Neuronal stem cell (in vitro differentiated cells): Measurements from ENCODE around the gene DNHD1.

Experiments used
- DNase-seq: peaks from one replicate; pipeline ENCODE4 v3.0.0-alpha.2; 2013; ENCODE audit warnings: low spot score
- H2AFZ ChIP-seq: one replicate; pipeline ENCODE4 v1.6.1; 2013; ENCODE audit warnings: mild to moderate bottlenecking, low read length, inconsistent platforms
- H2AK5ac ChIP-seq: 2 replicates; pipeline ENCODE4 v1.6.1; 2013; ENCODE audit warnings: low read depth, mild to moderate bottlenecking, inconsistent platforms, low read length, moderate library complexity, mixed read lengths
- H2BK120ac ChIP-seq: 2 replicates; pipeline ENCODE4 v1.6.1; 2013; ENCODE audit warnings: low read depth, mild to moderate bottlenecking, inconsistent platforms, low read length, moderate library complexity, mixed read lengths
- H2BK12ac ChIP-seq: one replicate; pipeline ENCODE4 v1.6.1; 2013; ENCODE audit warnings: low read length, inconsistent platforms
- H2BK15ac ChIP-seq: 2 replicates; pipeline ENCODE4 v1.6.1; 2013; ENCODE audit warnings: mild to moderate bottlenecking, low read length, inconsistent platforms, mixed read lengths
- H2BK5ac ChIP-seq: one replicate; pipeline ENCODE4 v1.6.1; 2013; ENCODE audit warnings: inconsistent platforms, mild to moderate bottlenecking, low read length, moderate library complexity
- H3K14ac ChIP-seq: one replicate; pipeline ENCODE4 v1.6.1; 2013; ENCODE audit warnings: low read length, inconsistent platforms
- H3K18ac ChIP-seq: 2 replicates; pipeline ENCODE4 v1.6.1; 2013; ENCODE audit warnings: low read length, inconsistent platforms
- H3K23ac ChIP-seq: 2 replicates; pipeline ENCODE4 v1.6.1; 2013; ENCODE audit warnings: low read depth, mild to moderate bottlenecking, mixed read lengths, low read length, inconsistent platforms; ENCODE audit not compliant: poor library complexity
- H3K27ac ChIP-seq: replicated peaks from 3 replicates; pipeline ENCODE4 v1.5.1; 2013; ENCODE audit warnings: low read length, inconsistent platforms
- H3K27me3 ChIP-seq, 3 experiments: 2 replicates each; pipeline ENCODE4 v1.6.1; 2013; ENCODE audit warnings: low read length in 3 of 3, mild to moderate bottlenecking in 2 of 3, inconsistent platforms in 1 of 3, low read depth in 1 of 3, mixed read lengths in 1 of 3, moderate library complexity in 1 of 3; ENCODE audit not compliant: control insufficient read depth in 3 of 3, insufficient read depth in 3 of 3
- H3K36me3 ChIP-seq, 2 donors: replicated peaks in 1 of 2; 2 replicates each; pipeline ENCODE4 v1.6.1; 2013; ENCODE audit warnings: low read length in 2 of 2; ENCODE audit not compliant: control insufficient read depth in 2 of 2, insufficient read depth in 2 of 2
- H3K4ac ChIP-seq: 2 replicates; pipeline ENCODE4 v1.6.1; 2013; ENCODE audit warnings: inconsistent platforms, mild to moderate bottlenecking, low read length, moderate library complexity
- H3K4me1 ChIP-seq, 2 donors: 1 replicate in 1 of 2; 2 replicates in 1 of 2; pipeline ENCODE4 v1.6.1; 2013; ENCODE audit warnings: low read length in 2 of 2, low read depth in 1 of 2; ENCODE audit not compliant: control insufficient read depth in 2 of 2, insufficient read depth in 1 of 2
- H3K4me2 ChIP-seq: one replicate; pipeline ENCODE4 v1.6.1; 2013; ENCODE audit warnings: mild to moderate bottlenecking, low read length, inconsistent platforms; ENCODE audit not compliant: insufficient read depth, poor library complexity, severe bottlenecking
- H3K4me3 ChIP-seq, 2 donors: 2 replicates each; pipeline ENCODE4 v1.5.1; 2013; ENCODE audit warnings: low read length in 2 of 2, mild to moderate bottlenecking in 2 of 2, inconsistent platforms in 1 of 2, moderate library complexity in 1 of 2
- H3K79me1 ChIP-seq: one replicate; pipeline ENCODE4 v1.6.1; 2013; ENCODE audit warnings: low read depth, mild to moderate bottlenecking, inconsistent platforms, low read length, moderate library complexity
- H3K9ac ChIP-seq: one replicate; pipeline ENCODE4 v1.6.1; 2013; ENCODE audit warnings: mild to moderate bottlenecking, low read depth, low read length, inconsistent platforms; ENCODE audit not compliant: poor library complexity
- H3K9me3 ChIP-seq, 2 donors: replicated peaks in 1 of 2; 2 replicates each; pipeline versions ENCODE3 to v1.6.1; 2013; ENCODE audit warnings: low read length in 2 of 2, mild to moderate bottlenecking in 2 of 2, inconsistent platforms in 1 of 2, low read depth in 1 of 2, mixed read lengths in 1 of 2, moderate library complexity in 1 of 2; ENCODE audit not compliant: control insufficient read depth in 2 of 2, insufficient read depth in 1 of 2
- H4K8ac ChIP-seq: one replicate; pipeline ENCODE4 v1.6.1; 2013; ENCODE audit warnings: low read depth, mild to moderate bottlenecking, inconsistent platforms, low read length, moderate library complexity
- H4K91ac ChIP-seq: one replicate; pipeline ENCODE4 v1.6.1; 2013; ENCODE audit warnings: low read length, low read depth, mild to moderate bottlenecking, inconsistent platforms; ENCODE audit not compliant: poor library complexity
- WGBS, 2 donors: extraction: QIAGEN DNeasy Blood & Tissue Kit; methylation state at CpG; one replicate each; pipeline ENCODE4 v1.1.7; 2013; ENCODE audit warnings: missing lambda C conversion rate in 2 of 2, mixed read lengths in 1 of 2; ENCODE audit not compliant: insufficient read length in 2 of 2, insufficient replicate concordance in 1 of 2; ENCODE audit errors: extremely low coverage in 2 of 2; 5-methylcytosine and 5-hydroxymethylcytosine counted together

DNHD1 gene

GRCh38 chr11:6539748-6540268, 42.7 kb downstream of the DNHD1 start:
- Histone ChIP-seq H2AK5ac (no peak overlapping the region), H3K14ac (no peak overlapping the region), H3K4me3 (peak overlapping the region in 1 of 2 donors; percentile 25), H3K23ac (no peak overlapping the region), H3K9me3 (no peaks in the 10 kb centered on the region), H2BK12ac (no peak overlapping the region), H3K4me2 (no peak overlapping the region), H4K91ac (no peak overlapping the region), H4K8ac (no peak overlapping the region), H2AFZ (no peak overlapping the region), H3K4me1 (peaks cover 2 to 10% of the 10 kb centered on the region in 2 donors), H3K9ac (no peak overlapping the region), H3K27ac (no peak overlapping the region), H3K36me3 (peaks cover 0 to 5% of the 10 kb centered on the region in 2 donors), H2BK120ac (no peak overlapping the region), H3K27me3 (no peaks in the 10 kb centered on the region), H2BK15ac (no peak overlapping the region), H2BK5ac (no peak overlapping the region), H3K79me1 (no peaks in the 10 kb centered on the region), H3K18ac (no peak overlapping the region), H3K4ac (no peak overlapping the region)
- no CpG with 5 or more reads among the region's 12 CpGs for WGBS, 2 donors
- DNase-seq, result no peak

DNA sequence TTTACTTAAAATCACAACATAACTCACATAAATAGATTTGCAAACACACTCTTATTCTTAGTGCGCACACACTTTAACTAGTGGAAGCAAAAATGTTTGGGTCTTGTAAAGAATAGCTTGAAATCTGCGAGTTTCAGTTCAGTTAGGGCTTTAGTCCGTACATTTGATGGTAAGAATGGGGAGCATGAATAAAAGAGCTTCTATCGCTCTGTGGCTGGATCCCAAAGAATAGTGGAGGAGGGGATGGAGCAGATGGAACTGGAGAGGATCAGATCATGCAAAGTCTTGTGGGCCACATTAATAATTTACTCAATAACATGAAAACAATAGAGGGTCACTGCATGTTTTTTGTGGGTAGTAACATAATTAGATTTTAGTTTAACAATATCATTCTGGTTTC, 44.3 kb downstream of the DNHD1 start:
- Histone ChIP-seq H3K23ac (no peak overlapping the region), H3K14ac (no peak overlapping the region), H3K4ac (no peak overlapping the region), H3K27ac (no peak overlapping the region), H3K9ac (no peak overlapping the region), H2BK15ac (no peak overlapping the region), H2AFZ (no peak overlapping the region), H3K36me3 (peaks cover 0 to 18% of the 10 kb centered on the region in 2 donors), H4K8ac (no peak overlapping the region), H3K79me1 (no peaks in the 10 kb centered on the region), H3K18ac (no peak overlapping the region), H2BK120ac (no peak overlapping the region), H3K4me2 (no peak overlapping the region), H2BK5ac (no peak overlapping the region), H3K4me1 (peaks cover 2 to 10% of the 10 kb centered on the region in 2 donors), H3K4me3 (no peak overlapping the region), H2BK12ac (no peak overlapping the region), H3K27me3 (no peaks in the 10 kb centered on the region), H4K91ac (no peak overlapping the region), H3K9me3 (no peaks in the 10 kb centered on the region), H2AK5ac (no peak overlapping the region)
- no CpG with 5 or more reads among the region's 4 CpGs for WGBS, 2 donors
- DNase-seq, result no peak

DNA sequence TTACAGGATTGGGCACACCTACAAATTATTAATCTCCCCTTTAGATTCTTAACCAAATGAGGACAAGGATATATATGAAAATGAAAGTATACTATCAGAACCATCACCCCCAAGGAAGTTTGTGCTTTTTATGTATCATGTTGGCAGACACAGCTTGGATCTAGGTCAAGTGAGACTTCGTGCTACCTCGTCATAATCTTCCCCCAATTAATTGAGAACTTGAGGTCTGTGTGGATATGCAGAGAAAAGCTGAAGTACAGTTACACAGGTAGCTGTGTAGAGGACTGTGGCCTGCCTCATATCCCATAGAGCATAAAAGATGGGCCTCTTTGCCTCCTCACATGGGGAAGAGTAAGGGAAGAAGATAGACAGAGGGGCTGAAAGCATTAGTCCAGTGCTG, 45.6 kb downstream of the DNHD1 start:
- Histone ChIP-seq H3K4ac (no peak overlapping the region), H3K18ac (no peak overlapping the region), H2BK120ac (no peak overlapping the region), H4K91ac (no peak overlapping the region), H3K79me1 (no peaks in the 10 kb centered on the region), H3K9me3 (no peaks in the 10 kb centered on the region), H3K27me3 (no peaks in the 10 kb centered on the region), H2BK5ac (no peak overlapping the region), H3K14ac (no peak overlapping the region), H2AFZ (no peak overlapping the region), H4K8ac (no peak overlapping the region), H3K4me3 (no peak overlapping the region), H2BK12ac (no peak overlapping the region), H3K9ac (no peak overlapping the region), H3K23ac (no peak overlapping the region), H3K4me1 (peaks cover 2 to 10% of the 10 kb centered on the region in 2 donors), H2BK15ac (no peak overlapping the region), H2AK5ac (no peak overlapping the region), H3K27ac (no peak overlapping the region), H3K36me3 (peaks cover 3 to 21% of the 10 kb centered on the region in 2 donors), H3K4me2 (no peak overlapping the region)
- WGBS, 2 donors, result no CpG with 5 or more reads among the region's 2 CpGs
- no peak for DNase-seq

DNA sequence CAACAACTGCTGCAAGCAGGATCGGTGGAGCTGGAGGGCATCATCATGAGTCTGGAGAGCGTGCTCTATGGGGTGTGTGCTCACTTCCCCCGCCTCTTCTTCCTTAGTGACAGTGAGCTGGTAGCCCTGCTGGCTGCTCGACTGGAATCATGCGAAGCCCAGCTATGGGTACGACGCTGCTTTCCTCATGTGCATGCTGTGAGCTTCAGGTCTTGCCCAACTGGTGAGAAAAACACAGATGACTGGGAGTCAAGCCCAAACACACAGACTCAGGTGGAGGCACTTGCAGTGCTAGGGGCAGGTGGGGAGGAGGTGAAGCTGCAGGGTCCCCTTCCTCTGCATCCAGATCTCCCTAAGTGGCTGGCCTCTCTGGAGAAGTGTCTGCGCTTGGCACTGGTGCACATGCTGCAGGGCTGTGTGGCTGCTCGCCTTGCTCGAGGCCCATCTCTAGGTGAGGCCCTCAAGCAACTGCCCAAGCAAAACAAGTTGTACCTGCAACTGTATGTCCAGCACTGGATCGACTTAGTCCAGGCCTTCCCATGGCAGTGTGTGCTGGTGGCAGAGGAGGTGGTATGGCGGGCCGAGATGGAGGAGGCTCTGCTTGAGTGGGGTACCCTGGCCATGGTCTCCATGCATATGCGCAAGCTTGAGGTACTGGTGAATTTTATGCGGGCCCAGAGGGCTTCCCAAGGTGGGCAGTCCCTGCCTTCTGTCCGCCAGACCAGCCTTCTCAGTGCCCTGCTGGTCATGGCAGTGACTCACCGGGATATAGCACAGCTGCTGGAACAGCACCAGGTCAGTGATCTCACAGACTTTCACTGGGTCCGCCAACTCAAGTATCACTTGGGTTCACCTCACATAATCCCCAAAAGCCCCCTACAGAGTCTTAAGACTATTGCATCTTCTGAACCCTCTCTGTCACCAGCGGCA, 48.1 kb downstream of the DNHD1 start:
- no CpG with 5 or more reads among the region's 19 CpGs for WGBS, 2 donors
- H4K8ac ChIP-seq, result no peak overlapping the region
- no peak overlapping the region for H3K4me3 ChIP-seq
- no peak overlapping the region for H3K18ac ChIP-seq
- peaks cover 0 to 2% of the 10 kb centered on the region in 2 donors for H3K4me1 ChIP-seq
- no peaks in the 10 kb centered on the region for H3K79me1 ChIP-seq
- no peak for DNase-seq
- no peak overlapping the region for H2BK12ac ChIP-seq
- no peak overlapping the region for H3K4me2 ChIP-seq
- no peak overlapping the region for H3K27ac ChIP-seq
- H3K23ac ChIP-seq, result peak overlapping the region; percentile 77
- no peak overlapping the region for H2BK15ac ChIP-seq
- no peak overlapping the region for H3K14ac ChIP-seq
- peaks cover 4 to 21% of the 10 kb centered on the region in 2 donors for H3K36me3 ChIP-seq
- H4K91ac ChIP-seq, result no peak overlapping the region
- no peak overlapping the region for H2BK5ac ChIP-seq
- H3K4ac ChIP-seq, result no peak overlapping the region
- no peak overlapping the region for H2AFZ ChIP-seq
- H2AK5ac ChIP-seq, result no peak overlapping the region
- H3K27me3 ChIP-seq, result no peaks in the 10 kb centered on the region
- H3K9ac ChIP-seq, result no peak overlapping the region
- no peak overlapping the region for H2BK120ac ChIP-seq
- no peaks in the 10 kb centered on the region for H3K9me3 ChIP-seq
